ENCODE measurements around the gene RNF144A. TPM values are rescaled to one million over a fixed set of nuclear protein-coding genes. Genes with fewer than 3 reads are reported as not detected.
"Not testable (repeated sequence)": the region's sequence is repeated elsewhere in the genome, so short reads cannot be mapped to it uniquely, and the experiment has no call there.

Gene RNF144A
- total and polyA plus RNA-seq, 2 donors from 2014 or later: 4.2 to 12.3 TPM

- intact Hi-C loops (cut with DNase I): no loop called here
- FAIRE-seq (no peak), DNase-seq (no peak)
- no peak for TF ChIP-seq CTCF (IDR thresholded peaks at IDR 0.05; ENCODE audit: borderline replicate concordance, extremely low read depth, insufficient read depth)
- no peak overlapping the region for H3K4me3 ChIP-seq (ENCODE audit: low read length in 3 of 3)
- H3K27me3 ChIP-seq (ENCODE audit: control insufficient read depth, insufficient read depth, low read length): no peaks in the 10 kb centered on the region
- no peaks in the 10 kb centered on the region for H3K36me3 ChIP-seq (ENCODE audit: control insufficient read depth in 2 of 3, insufficient read depth in 3 of 3, low read length in 3 of 3)
- no peaks in the 10 kb centered on the region for H3K9me3 ChIP-seq (ENCODE audit: control insufficient read depth in 2 of 3, insufficient read depth in 1 of 3, low read length in 3 of 3)
- H3K9ac ChIP-seq (ENCODE audit: low read length in 3 of 3): no peak overlapping the region
- H3K27ac ChIP-seq (ENCODE audit: low read depth in 2 of 2, low read length in 2 of 2): no peak overlapping the region
- H3K4me1 ChIP-seq (ENCODE audit: control insufficient read depth in 2 of 3, insufficient read depth in 2 of 3, low read depth in 1 of 3, low read length in 3 of 3): no peaks in the 10 kb centered on the region
Measured at GRCh38 chr2:6934758-6935651, 17.8 kb downstream of the RNF144A start.

GRCh38 chr2:6935652-6936020 is 18.4 kb downstream of the RNF144A start:
- FAIRE-seq; H3K27me3 ChIP-seq (ENCODE audit: control insufficient read depth, insufficient read depth, low read length); H3K4me1 ChIP-seq (ENCODE audit: control insufficient read depth in 2 of 3, insufficient read depth in 2 of 3, low read depth in 1 of 3, low read length in 3 of 3); H3K9me3 ChIP-seq (ENCODE audit: control insufficient read depth in 2 of 3, insufficient read depth in 1 of 3, low read length in 3 of 3); H3K9ac ChIP-seq (ENCODE audit: low read length in 3 of 3); H3K4me3 ChIP-seq (ENCODE audit: low read length in 3 of 3); H3K36me3 ChIP-seq (ENCODE audit: control insufficient read depth in 2 of 3, insufficient read depth in 3 of 3, low read length in 3 of 3); intact Hi-C loops (cut with DNase I); H3K27ac ChIP-seq (ENCODE audit: low read depth in 2 of 2, low read length in 2 of 2): not testable (repeated sequence)
- DNase-seq: peak in 1 of 5 donors; percentile 7

- DNase-seq: no peak
- no peaks in the 10 kb centered on the region for H3K4me1 ChIP-seq (ENCODE audit: control insufficient read depth in 2 of 3, insufficient read depth in 2 of 3, low read depth in 1 of 3, low read length in 3 of 3)
- FAIRE-seq: no peak
- no peak overlapping the region for H3K9ac ChIP-seq (ENCODE audit: low read length in 3 of 3)
- intact Hi-C loops (cut with DNase I): no loop called here
- H3K36me3 ChIP-seq (ENCODE audit: control insufficient read depth in 2 of 3, insufficient read depth in 3 of 3, low read length in 3 of 3): peaks cover 0 to 4% (median 3%) of the 10 kb centered on the region in 3 donors
- H3K4me3 ChIP-seq (ENCODE audit: low read length in 3 of 3): no peak overlapping the region
- no peak overlapping the region for H3K27ac ChIP-seq (ENCODE audit: low read depth in 2 of 2, low read length in 2 of 2)
- no peaks in the 10 kb centered on the region for H3K27me3 ChIP-seq (ENCODE audit: control insufficient read depth, insufficient read depth, low read length)
- TF ChIP-seq CTCF (IDR thresholded peaks at IDR 0.05; ENCODE audit: borderline replicate concordance, extremely low read depth, insufficient read depth): no peak
- no peaks in the 10 kb centered on the region for H3K9me3 ChIP-seq (ENCODE audit: control insufficient read depth in 2 of 3, insufficient read depth in 1 of 3, low read length in 3 of 3)
Measured at GRCh38 chr2:6937157-6937556, 19.9 kb downstream of the RNF144A start.

- no peak overlapping the region for H3K27ac ChIP-seq (ENCODE audit: low read depth in 2 of 2, low read length in 2 of 2)
- no peak for TF ChIP-seq CTCF (IDR thresholded peaks at IDR 0.05; ENCODE audit: borderline replicate concordance, extremely low read depth, insufficient read depth)
- H3K36me3 ChIP-seq (ENCODE audit: control insufficient read depth in 2 of 3, insufficient read depth in 3 of 3, low read length in 3 of 3): peaks cover 0 to 6% (median 3%) of the 10 kb centered on the region in 3 donors
- H3K4me1 ChIP-seq (ENCODE audit: control insufficient read depth in 2 of 3, insufficient read depth in 2 of 3, low read depth in 1 of 3, low read length in 3 of 3): no peaks in the 10 kb centered on the region
- no peak for DNase-seq
- no peaks in the 10 kb centered on the region for H3K9me3 ChIP-seq (ENCODE audit: control insufficient read depth in 2 of 3, insufficient read depth in 1 of 3, low read length in 3 of 3)
- FAIRE-seq: no peak
- no peaks in the 10 kb centered on the region for H3K27me3 ChIP-seq (ENCODE audit: control insufficient read depth, insufficient read depth, low read length)
- intact Hi-C loops (cut with DNase I): no loop called here
- no peak overlapping the region for H3K9ac ChIP-seq (ENCODE audit: low read length in 3 of 3)
- no peak overlapping the region for H3K4me3 ChIP-seq (ENCODE audit: low read length in 3 of 3)
Measured at GRCh38 chr2:6937582-6937981, 20.4 kb downstream of the RNF144A start.

Measured in kidney (tissue), 14 donors.